Naive thymus-derived CD4-positive, alpha-beta T cell (primary cell): ENCODE data around the gene KAT8. TPM values are rescaled to one million over a fixed set of nuclear protein-coding genes. Genes with fewer than 3 reads are reported as not detected.
"Not testable (repeated sequence)": the region's sequence is repeated elsewhere in the genome, so short reads cannot be mapped to it uniquely, and the experiment has no call there.

Source experiments
- ATAC-seq: fragments of 150-1000 bp; cut with Tn5 transposase; 2 replicates; pipeline ENCODE4 v1.10.0; 2021; ENCODE audit warnings: mild to moderate bottlenecking, moderate library complexity
- CTCF ChIA-PET: fragments of 350-600 bp; sonication (Branson Sonifier 250); formaldehyde crosslinking; loops from one replicate; lab custom pipeline; 2021; ENCODE audit warnings: antibody characterized with exemption; lab: Charles Lee
- POLR2A ChIA-PET: fragments of 350-600 bp; sonication (Branson Sonifier 250); formaldehyde crosslinking; loops from one replicate; lab custom pipeline; 2021; ENCODE audit warnings: antibody characterized with exemption, inconsistent platforms; lab: Charles Lee
- DNase-seq, 9 donors: peaks; one replicate each; pipeline versions ENCODE4 v3.0.0 to v3.0.0-alpha.2; 2020 to 2022; ENCODE audit warnings: mixed read lengths in 1 of 9
- H3K27ac ChIP-seq: one replicate; pipeline ENCODE4 v1.7.0; 2013; ENCODE audit warnings: mild to moderate bottlenecking, low read depth, low read length, moderate library complexity
- H3K27me3 ChIP-seq, 2 donors: one replicate each; pipeline ENCODE4 v1.7.0; 2013; ENCODE audit warnings: low read length in 2 of 2, mild to moderate bottlenecking in 2 of 2, moderate library complexity in 2 of 2; ENCODE audit not compliant: control insufficient read depth in 2 of 2, insufficient read depth in 2 of 2
- H3K36me3 ChIP-seq, 3 experiments: 1 replicate in 2 of 3; 2 replicates in 1 of 3; pipeline ENCODE4 v1.7.0; 2013; ENCODE audit warnings: low read length in 3 of 3, mild to moderate bottlenecking in 3 of 3, moderate library complexity in 1 of 3; ENCODE audit not compliant: insufficient read depth in 3 of 3, control insufficient read depth in 2 of 3
- H3K4me1 ChIP-seq, 2 donors: one replicate each; pipeline ENCODE4 v1.7.0; 2013; ENCODE audit warnings: low read length in 2 of 2, mild to moderate bottlenecking in 2 of 2, moderate library complexity in 1 of 2; ENCODE audit not compliant: control insufficient read depth in 2 of 2, insufficient read depth in 2 of 2
- H3K4me3 ChIP-seq: 2 replicates; pipeline ENCODE4 v1.7.0; 2013; ENCODE audit warnings: mild to moderate bottlenecking, low read length
- H3K9me3 ChIP-seq, 3 experiments: 1 replicate in 2 of 3; 2 replicates in 1 of 3; pipeline ENCODE4 v1.7.0; 2013; ENCODE audit warnings: low read length in 3 of 3; ENCODE audit not compliant: control insufficient read depth in 2 of 3
- H3K27ac Mint-ChIP-seq, 9 donors: one replicate each; pipeline ENCODE4 v1.8.0; 2020 to 2022; ENCODE audit warnings: mixed read lengths in 9 of 9, mild to moderate bottlenecking in 8 of 9, moderate library complexity in 5 of 9, inconsistent platforms in 2 of 9
- H3K27me3 Mint-ChIP-seq, 5 donors: one replicate each; pipeline ENCODE4 v1.8.0; 2021 to 2022; ENCODE audit warnings: mixed read lengths in 5 of 5, mild to moderate bottlenecking in 1 of 5
- H3K36me3 Mint-ChIP-seq, 5 donors: one replicate each; pipeline ENCODE4 v1.8.0; 2020 to 2022; ENCODE audit warnings: mixed read lengths in 5 of 5, mild to moderate bottlenecking in 3 of 5, inconsistent platforms in 1 of 5
- H3K4me1 Mint-ChIP-seq, 7 donors: one replicate each; pipeline ENCODE4 v1.8.0; 2020 to 2022; ENCODE audit warnings: mixed read lengths in 7 of 7, mild to moderate bottlenecking in 3 of 7, inconsistent platforms in 1 of 7
- H3K4me3 Mint-ChIP-seq, 10 donors: one replicate each; pipeline ENCODE4 v1.8.0; 2020 to 2022; ENCODE audit warnings: mild to moderate bottlenecking in 10 of 10, mixed read lengths in 10 of 10, moderate library complexity in 6 of 10, inconsistent platforms in 2 of 10
- H3K9me3 Mint-ChIP-seq, 11 donors: one replicate each; pipeline ENCODE4 v1.8.0; 2020 to 2022; ENCODE audit warnings: mixed read lengths in 11 of 11, mild to moderate bottlenecking in 4 of 11, inconsistent platforms in 1 of 11, moderate library complexity in 1 of 11
- intact Hi-C, 2 donors: fragments of 100-400 bp; cut with micrococcal nuclease; formaldehyde crosslinking; loops; one replicate each; pipeline ENCODE4 v1.15.1; 2023
- polyA plus RNA-seq, 2 donors: library from polyadenylated mRNA; unstranded; fragments of 300-500 nt; fragmentation: Illumina TruSeq; gene quantifications; one replicate each; pipeline ENCODE4 v1.2.3, GENCODE V29; 2021
- total RNA-seq, 6 experiments: library from RNA in 5 of 6; stranded (reverse) in 5 of 6; gene quantifications; 1 replicate in 5 of 6; 2 replicates in 1 of 6; pipeline ENCODE4 v1.2.3 and lab custom pipeline; 2021 to 2026

The KAT8 gene
- total and polyA plus RNA-seq, 7 experiments from 2014 or later: 63.0 to 134 (median 109) TPM

DNA sequence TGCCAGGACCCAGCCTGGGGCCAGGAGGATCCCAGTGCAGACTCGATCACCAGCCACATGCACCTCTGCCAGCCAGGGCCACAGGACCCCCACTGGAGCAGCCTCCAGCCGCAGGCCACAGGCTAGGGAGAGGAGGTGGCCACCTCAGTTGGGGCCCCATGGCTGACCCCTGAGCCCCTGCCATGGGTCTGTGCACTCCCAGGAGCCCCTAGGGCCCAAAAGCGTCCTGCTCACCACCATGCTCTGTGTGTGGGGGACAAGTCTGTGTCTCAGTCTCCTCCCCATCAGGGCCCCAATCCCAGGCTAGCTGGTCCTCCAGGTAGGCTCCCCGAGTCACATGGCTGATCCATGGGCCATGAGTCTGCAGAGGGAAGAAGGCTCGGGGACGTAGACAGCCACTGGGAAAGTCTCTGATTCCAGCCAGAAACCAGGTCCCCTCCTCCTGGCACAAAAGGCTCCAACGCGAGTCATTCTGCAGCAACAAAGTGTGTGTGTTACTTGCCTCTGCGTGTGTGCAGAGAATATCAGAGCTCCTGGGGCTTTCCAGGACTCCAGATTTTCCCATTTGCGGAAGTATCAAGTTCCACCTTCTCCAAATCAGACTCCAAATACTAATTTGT is 24.1 kb downstream of the KAT8 start:
- H3K36me3 Mint-ChIP-seq: no peaks in the 10 kb centered on the region
- CTCF ChIA-PET: interaction anchor here (0.5 to 3.0 kb wide), 16 partner anchors 11 to 726 kb away, joined by 3 to 27 read pairs (median 4); partner anchors contain the start of genes FUS, KAT8, ZNF646 and ZNF668
- intact Hi-C loops: loop anchor here (1.0 to 2.0 kb wide), 15 partner anchors 24 to 728 kb away; partner anchors contain the start of genes ARMC5 (in 2 of the 2), HSD3B7 (in 2 of the 2), KAT8 (in 2 of the 2) and SETD1A (in 2 of the 2)
- peak overlapping the region; percentile 68 for H3K4me3 ChIP-seq
- peak overlapping the region; percentile 61 to 84 (median 72) for H3K4me3 Mint-ChIP-seq
- DNase-seq (no peak), ATAC-seq (no peak)
- peak overlapping the region; percentile 73 to 94 (median 84) for H3K27ac Mint-ChIP-seq
- POLR2A ChIA-PET: interaction anchor here (0.6 to 6.3 kb wide), 27 partner anchors 10 to 728 kb away, joined by 3 to 183 read pairs (median 5); partner anchors contain the start of genes FUS, KAT8, PYCARD and PYDC1
- peak overlapping the region; percentile 74 for H3K27ac ChIP-seq
- H3K27me3 Mint-ChIP-seq: peaks cover 0 to 3% (median 0%) of the 10 kb centered on the region in 5 donors
- peaks cover 0 to 17% (median 14%) of the 10 kb centered on the region in 7 donors for H3K4me1 Mint-ChIP-seq
- H3K9me3 Mint-ChIP-seq: peaks cover 0 to 2% (median 0%) of the 10 kb centered on the region in 11 donors
- H3K9me3 ChIP-seq: no peaks in the 10 kb centered on the region
- peaks cover 6 to 14% of the 10 kb centered on the region in 2 donors for H3K4me1 ChIP-seq
- H3K36me3 ChIP-seq: no peaks in the 10 kb centered on the region
- no peaks in the 10 kb centered on the region for H3K27me3 ChIP-seq

DNA sequence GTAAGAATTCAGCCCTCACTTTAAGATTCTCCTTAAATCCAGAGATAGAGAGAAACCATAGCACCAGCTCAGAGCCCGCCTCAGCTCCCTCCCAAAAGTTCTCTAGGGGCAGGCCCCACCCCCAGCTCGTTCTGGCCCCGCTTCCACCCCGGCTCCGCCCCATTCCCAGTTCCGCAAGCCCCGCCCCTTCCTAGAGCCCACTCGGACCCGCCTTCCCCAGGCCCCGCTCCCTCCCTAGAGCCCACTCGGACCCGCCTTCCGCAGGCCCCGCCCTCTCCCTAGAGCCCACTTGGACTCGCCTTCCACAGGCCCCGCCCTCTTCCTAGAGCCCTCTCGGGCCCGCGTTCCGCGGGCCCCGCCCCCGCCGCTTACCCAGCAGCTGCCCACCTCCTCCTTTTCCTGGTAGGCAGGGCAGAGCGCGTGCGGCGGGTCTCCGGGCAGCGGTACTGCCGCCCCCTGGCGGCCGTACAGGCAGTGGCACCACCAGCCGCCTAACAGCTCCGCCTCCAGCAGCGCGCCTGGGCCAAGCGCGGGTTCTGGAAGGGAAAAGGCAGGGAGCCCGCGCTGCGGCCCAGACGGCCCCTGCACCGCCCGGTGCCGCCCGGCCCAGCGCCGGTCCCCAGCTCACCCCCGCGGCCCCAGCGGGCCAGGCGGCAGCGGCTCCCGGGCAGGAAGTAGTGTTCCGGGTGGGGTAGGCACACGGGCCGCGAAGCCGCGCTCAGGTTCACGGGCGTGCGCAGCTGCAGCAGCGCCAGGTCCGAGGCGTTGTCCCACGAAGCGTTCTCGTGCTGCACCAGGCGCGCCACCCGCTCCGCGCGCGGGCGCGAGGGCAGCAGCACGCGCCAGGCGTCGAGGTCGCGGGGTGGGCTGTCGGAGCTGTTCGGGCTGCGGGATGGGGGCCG is 24.9 kb downstream of the KAT8 start:
- peak overlapping the region; percentile 74 for H3K27ac ChIP-seq
- H3K4me3 ChIP-seq: peak overlapping the region; percentile 68
- peak overlapping the region; percentile 61 to 84 (median 72) for H3K4me3 Mint-ChIP-seq
- DNase-seq (peak; percentile 91 to 98 (median 95)), ATAC-seq (peak; percentile 95)
- peaks cover 0 to 17% (median 14%) of the 10 kb centered on the region in 7 donors for H3K4me1 Mint-ChIP-seq
- CTCF ChIA-PET: interaction anchor here (0.5 to 3.0 kb wide), 22 partner anchors 10 to 727 kb away, joined by 3 to 27 read pairs (median 4); partner anchors contain the start of genes FUS, HSD3B7, KAT8 and ZNF646
- H3K36me3 ChIP-seq: no peaks in the 10 kb centered on the region
- H3K27me3 ChIP-seq: no peaks in the 10 kb centered on the region
- peaks cover 0 to 2% (median 0%) of the 10 kb centered on the region in 11 donors for H3K9me3 Mint-ChIP-seq
- H3K4me1 ChIP-seq: peaks cover 6 to 14% of the 10 kb centered on the region in 2 donors
- no peaks in the 10 kb centered on the region for H3K36me3 Mint-ChIP-seq
- POLR2A ChIA-PET: interaction anchor here (0.6 to 6.3 kb wide), 27 partner anchors 10 to 727 kb away, joined by 3 to 183 read pairs (median 5); partner anchors contain the start of genes FUS, KAT8, PYCARD and PYDC1
- H3K9me3 ChIP-seq: no peaks in the 10 kb centered on the region
- peak overlapping the region; percentile 73 to 94 (median 84) for H3K27ac Mint-ChIP-seq
- intact Hi-C loops: loop anchor here (1.0 to 2.0 kb wide), 15 partner anchors 25 to 727 kb away; partner anchors contain the start of genes ARMC5 (in 2 of the 2), HSD3B7 (in 2 of the 2), KAT8 (in 2 of the 2) and SETD1A (in 2 of the 2)
- H3K27me3 Mint-ChIP-seq: peaks cover 0 to 3% (median 0%) of the 10 kb centered on the region in 5 donors

DNA sequence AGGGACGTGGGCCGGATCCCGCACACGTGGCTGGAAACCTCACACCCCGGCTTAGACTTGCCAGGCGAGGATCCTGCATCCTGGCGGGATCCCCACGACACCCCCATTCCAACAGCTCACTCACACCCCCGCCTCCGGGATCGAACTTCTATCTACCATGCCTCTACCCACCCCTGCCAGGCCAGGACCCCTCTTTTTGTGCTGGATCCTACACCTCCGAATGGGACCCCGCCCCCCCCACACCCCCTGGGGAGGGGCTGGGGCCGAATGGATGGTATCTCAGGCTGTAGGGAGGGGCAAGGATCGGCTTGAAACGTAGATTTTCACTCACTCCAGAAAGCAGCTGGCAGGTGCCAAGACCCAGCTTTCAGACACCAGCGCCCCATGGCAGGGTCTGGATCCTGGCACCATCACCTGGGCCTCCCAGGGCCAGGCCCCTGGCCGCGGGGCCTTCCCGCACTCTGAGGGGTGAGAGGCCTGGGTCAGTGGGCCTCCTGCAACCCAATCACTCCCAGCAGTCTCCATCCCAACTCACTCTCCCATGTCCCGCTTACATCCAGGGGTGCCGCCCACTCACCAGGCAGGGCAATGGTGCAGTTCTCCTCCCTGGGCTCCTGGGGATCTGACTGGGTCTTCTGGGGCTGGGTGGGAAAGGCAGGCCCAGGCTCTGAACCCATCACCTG is 25.7 kb downstream of the KAT8 start:
- H3K4me1 Mint-ChIP-seq: peaks cover 0 to 21% (median 14%) of the 10 kb centered on the region in 7 donors
- ChIA-PET CTCF (interaction anchor here (0.6 to 3.0 kb wide), 16 partner anchors 9 to 726 kb away, joined by 3 to 27 read pairs (median 4); partner anchors contain the start of genes FUS, HSD3B7, KAT8 and ZNF646), POLR2A (interaction anchor here (1.3 to 6.3 kb wide), 17 partner anchors 9 to 726 kb away, joined by 3 to 183 read pairs (median 8); partner anchors contain the start of genes FUS, KAT8, PYCARD and ZNF646)
- H3K27ac Mint-ChIP-seq: peak overlapping the region in 7 of 9 donors; percentile 42 to 89 (median 78)
- Histone ChIP-seq H3K27ac (peak overlapping the region; percentile 74), H3K9me3 (no peaks in the 10 kb centered on the region), H3K4me1 (peaks cover 6 to 14% of the 10 kb centered on the region in 2 donors), H3K36me3 (no peaks in the 10 kb centered on the region), H3K27me3 (no peaks in the 10 kb centered on the region), H3K4me3 (peak overlapping the region; percentile 68)
- ATAC-seq: no peak
- peaks cover 0 to 8% (median 0%) of the 10 kb centered on the region in 5 donors for H3K27me3 Mint-ChIP-seq
- no peaks in the 10 kb centered on the region for H3K36me3 Mint-ChIP-seq
- peaks cover 0 to 3% (median 0%) of the 10 kb centered on the region in 11 donors for H3K9me3 Mint-ChIP-seq
- DNase-seq: peak in 2 of 9 donors; percentile 10 to 16
- intact Hi-C loops: loop anchor here (2.0 kb wide), 2 partner anchors 34 to 38 kb away; partner anchors contain the start of gene BCKDK (in 1 of the 2)
- H3K4me3 Mint-ChIP-seq: peak overlapping the region in 9 of 10 donors; percentile 49 to 79 (median 71)

DNA sequence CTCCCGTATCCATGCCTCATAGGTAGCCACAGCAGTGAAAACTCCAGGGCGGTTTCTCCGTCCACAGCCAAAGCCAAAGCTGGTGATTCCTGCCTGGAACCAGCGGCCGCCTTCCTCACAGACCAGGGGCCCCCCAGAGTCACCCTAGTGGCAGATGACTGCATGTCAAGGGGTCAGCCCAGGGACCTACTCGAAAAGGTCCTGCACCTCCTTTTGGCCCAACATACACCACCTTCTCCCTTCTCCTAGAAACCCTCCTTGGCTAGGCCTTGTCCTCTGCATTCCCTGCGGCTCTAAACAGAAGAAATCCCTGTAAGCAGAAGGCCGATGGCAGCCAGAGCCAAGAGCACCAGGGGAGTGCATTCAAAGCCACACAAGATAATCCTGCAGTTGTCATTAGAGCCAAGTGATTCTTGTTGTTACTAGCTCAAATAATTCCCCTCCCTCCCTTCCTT is 26.3 kb downstream of the KAT8 start:
- H3K4me3 ChIP-seq: no peak overlapping the region
- no peak overlapping the region for H3K27ac ChIP-seq
- H3K27ac Mint-ChIP-seq: peak overlapping the region in 8 of 9 donors; percentile 42 to 89 (median 79)
- ATAC-seq (no peak), DNase-seq (no peak)
- peaks cover 0 to 8% (median 0%) of the 10 kb centered on the region in 5 donors for H3K27me3 Mint-ChIP-seq
- CTCF ChIA-PET: interaction anchor here (0.7 to 3.0 kb wide), 8 partner anchors 14 to 70 kb away, joined by 3 to 27 read pairs (median 8); partner anchors contain the start of genes FUS, KAT8, ZNF646 and ZNF668
- H3K9me3 Mint-ChIP-seq: peaks cover 0 to 3% (median 0%) of the 10 kb centered on the region in 11 donors
- H3K4me1 Mint-ChIP-seq: peaks cover 0 to 21% (median 14%) of the 10 kb centered on the region in 7 donors
- no peaks in the 10 kb centered on the region for H3K27me3 ChIP-seq
- peaks cover 6 to 14% of the 10 kb centered on the region in 2 donors for H3K4me1 ChIP-seq
- POLR2A ChIA-PET: interaction anchor here (0.6 to 6.3 kb wide), 7 partner anchors 13 to 70 kb away, joined by 3 to 183 read pairs (median 23); partner anchors contain the start of genes FUS, KAT8, PYCARD and ZNF646
- no peaks in the 10 kb centered on the region for H3K36me3 Mint-ChIP-seq
- no peaks in the 10 kb centered on the region for H3K36me3 ChIP-seq
- H3K9me3 ChIP-seq: no peaks in the 10 kb centered on the region
- H3K4me3 Mint-ChIP-seq: peak overlapping the region; percentile 48 to 75 (median 62)
- intact Hi-C loops: loop anchor here (2.0 kb wide), 2 partner anchors 35 to 39 kb away; partner anchors contain the start of gene BCKDK (in 1 of the 2)

DNA sequence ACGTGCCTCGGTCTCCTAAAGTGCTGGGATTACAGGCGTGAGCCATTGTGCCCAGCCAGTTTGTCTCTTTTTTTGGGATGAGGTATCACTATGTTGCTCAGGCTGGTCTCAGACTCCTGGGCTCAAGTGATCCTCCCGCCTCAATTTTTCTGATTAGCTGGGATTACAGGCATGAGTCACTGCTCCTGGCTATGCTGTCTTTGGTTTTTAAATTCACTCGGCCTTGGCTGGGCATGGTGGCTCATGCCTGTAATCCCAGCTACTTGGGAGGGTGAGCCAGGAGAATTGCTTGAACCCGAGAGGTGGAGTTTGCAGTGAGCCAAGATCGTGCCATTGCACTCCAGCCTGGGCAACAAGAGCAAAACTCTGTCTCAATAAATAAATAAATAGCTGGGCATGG is 27.0 kb downstream of the KAT8 start:
- peak overlapping the region in 4 of 9 donors; percentile 38 to 89 (median 76) for H3K27ac Mint-ChIP-seq
- H3K27ac ChIP-seq, H3K27me3 Mint-ChIP-seq, intact Hi-C loops, H3K4me3 ChIP-seq, H3K27me3 ChIP-seq, ATAC-seq, H3K9me3 ChIP-seq, H3K36me3 Mint-ChIP-seq, H3K9me3 Mint-ChIP-seq, H3K36me3 ChIP-seq, DNase-seq: not testable (repeated sequence)
- CTCF ChIA-PET: interaction anchor here (0.6 to 3.0 kb wide), 4 partner anchors 15 to 298 kb away, joined by 3 to 27 read pairs (median 4); partner anchors contain the start of genes FUS and ZNF843
- peak overlapping the region in 4 of 10 donors; percentile 49 to 72 (median 58) for H3K4me3 Mint-ChIP-seq
- peaks cover 0 to 21% (median 14%) of the 10 kb centered on the region in 7 donors for H3K4me1 Mint-ChIP-seq
- peaks cover 6 to 14% of the 10 kb centered on the region in 2 donors for H3K4me1 ChIP-seq
- POLR2A ChIA-PET: interaction anchor here (1.5 to 6.3 kb wide), 5 partner anchors 12 to 71 kb away, joined by 3 to 183 read pairs (median 22); partner anchors contain the start of genes FUS and KAT8
